GM12878 (cell line): ENCODE measurements around the gene MICB. TPM values are rescaled to one million over a fixed set of nuclear protein-coding genes. Genes with fewer than 3 reads are reported as not detected.
A peak's percentile ranks its signal among the peaks of the same experiment; 100 is the strongest.

Source experiments
- BHLHE40 ChIP-seq, 2 experiments: fragments of 450-650 bp in 1 of 2; IDR thresholded peaks; 2 replicates each; pipeline ENCODE4 v1.6.1; 2011 to 2017; ENCODE audit warnings: low read depth in 2 of 2, borderline replicate concordance in 1 of 2, improper control_type of control experiment in 1 of 2, low read length in 1 of 2, mild to moderate bottlenecking in 1 of 2
- CREB1 ChIP-seq: IDR thresholded peaks from 2 replicates; pipeline ENCODE4 v1.6.1; 2012; ENCODE audit warnings: low read depth, mild to moderate bottlenecking, inconsistent platforms
- EP300 ChIP-seq, 2 experiments: fragments of 150-350 bp in 1 of 2; IDR thresholded peaks; 2 replicates each; pipeline ENCODE4 v1.6.1; 2011 to 2012; ENCODE audit warnings: low read depth in 2 of 2, low read length in 2 of 2, borderline replicate concordance in 1 of 2, improper control_type of control experiment in 1 of 2, inconsistent platforms in 1 of 2; ENCODE audit not compliant: control insufficient read depth in 1 of 2
- ESRRA ChIP-seq: IDR thresholded peaks from 2 replicates; pipeline ENCODE4 v1.6.1; 2012; ENCODE audit warnings: mild to moderate bottlenecking, low read length, improper control_type of control experiment
- ETV6 ChIP-seq, 2 experiments: fragments of 450-650 bp in 1 of 2; IDR thresholded peaks in 1 of 2; conservative IDR thresholded peaks in 1 of 2; 2 replicates each; pipeline ENCODE4 v1.6.1; 2014; ENCODE audit warnings: antibody characterized with exemption in 1 of 2, borderline replicate concordance in 1 of 2, low read depth in 1 of 2, mild to moderate bottlenecking in 1 of 2, moderate library complexity in 1 of 2
- FOXM1 ChIP-seq: IDR thresholded peaks from 2 replicates; pipeline ENCODE4 v1.6.1; 2012; ENCODE audit warnings: low read depth, mild to moderate bottlenecking, inconsistent platforms, low read length, moderate library complexity
- GABPA ChIP-seq: IDR thresholded peaks from 2 replicates; pipeline ENCODE4 v1.6.1; 2014; ENCODE audit warnings: antibody characterized with exemption, low read depth, mild to moderate bottlenecking, inconsistent platforms
- GATAD2B ChIP-seq: fragments of 450-650 bp; conservative IDR thresholded peaks from 2 replicates; pipeline ENCODE4 v1.6.1; 2017; ENCODE audit warnings: low read depth, mild to moderate bottlenecking, moderate library complexity
- HDAC6 ChIP-seq: fragments of 200-600 bp; sonication (generic); IDR thresholded peaks from one replicate; pipeline ENCODE4 v1.8.0; 2017; ENCODE audit warnings: antibody characterized with exemption; ENCODE audit not compliant: unreplicated experiment
- MTA2 ChIP-seq: fragments of 450-650 bp; IDR thresholded peaks from 2 replicates; pipeline ENCODE4 v1.6.1; 2016; ENCODE audit warnings: low read depth, mild to moderate bottlenecking, moderate library complexity
- NRF1 ChIP-seq: conservative IDR thresholded peaks from 2 replicates; pipeline ENCODE4 v1.6.1; 2011; ENCODE audit warnings: mild to moderate bottlenecking, low read depth, low read length, improper control_type of control experiment
- POLR2A ChIP-seq: IDR thresholded peaks from 2 replicates; pipeline ENCODE4 v1.6.1; 2011; ENCODE audit warnings: low read depth, mild to moderate bottlenecking, low read length
- RELA ChIP-seq: fragments of 450-650 bp; IDR thresholded peaks from 2 replicates; pipeline ENCODE4 v1.8.0; 2014; ENCODE audit warnings: borderline replicate concordance; ENCODE audit not compliant: partially characterized antibody
- SMAD5 ChIP-seq: IDR thresholded peaks from 2 replicates; pipeline ENCODE4 v1.6.1; 2016; ENCODE audit warnings: antibody characterized with exemption, low read depth
- TBL1XR1 ChIP-seq: IDR thresholded peaks from 2 replicates; pipeline ENCODE4 v1.6.1; 2012; ENCODE audit warnings: low read depth, low read length, improper control_type of control experiment
- TCF12 ChIP-seq: IDR thresholded peaks from 2 replicates; pipeline ENCODE4 v1.6.1; 2011; ENCODE audit warnings: low read depth, mild to moderate bottlenecking, low read length
- TCF7 ChIP-seq: IDR thresholded peaks from 2 replicates; pipeline ENCODE4 v1.6.1; 2014; ENCODE audit warnings: antibody characterized with exemption, borderline replicate concordance
- USF2 ChIP-seq: IDR thresholded peaks from 2 replicates; pipeline ENCODE4 v1.6.1; 2011; ENCODE audit warnings: low read depth, low read length, improper control_type of control experiment, borderline replicate concordance
- ZSCAN29 ChIP-seq: fragments of 450-650 bp; IDR thresholded peaks from 2 replicates; pipeline ENCODE4 v1.6.1; 2017; ENCODE audit warnings: mild to moderate bottlenecking, moderate library complexity
- polyA plus RNA-seq, 11 experiments: library from polyadenylated mRNA; depleted of rRNA in 4 of 11; unstranded in 6 of 11; stranded (reverse) in 5 of 11; fragments of >200 nt; fragmentation: Nextera tagmentation in 4 of 11; fragmentation: Illumina TruSeq in 1 of 11; extraction: Ambion mirVana in 4 of 11; extraction: Trizol in 1 of 11; gene quantifications; 1 replicate in 1 of 11; 2 replicates in 10 of 11; pipeline versions ENCODE4 v1.2.1 to v1.2.3, GENCODE V29; 2011 to 2016; ENCODE audit warnings: inconsistent platforms in 2 of 11, missing spikeins in 2 of 11, low read depth in 1 of 11
- total RNA-seq, 4 experiments: library from RNA; depleted of rRNA in 3 of 4; stranded (reverse); fragments of >200 nt in 3 of 4; fragmentation: Illumina TruSeq in 1 of 4; extraction: Trizol in 1 of 4; gene quantifications; 2 replicates each; pipeline versions ENCODE4 v1.2.1 to v1.2.3, GENCODE V29; 2013 to 2021
- TF ChIP-seq, protein P1 (sequence below): fragments of 450-650 bp; IDR thresholded peaks from 2 replicates; pipeline ENCODE4 v1.6.1; 2017; ENCODE audit warnings: low read depth, mild to moderate bottlenecking, moderate library complexity
- TF ChIP-seq, protein P2 (sequence below): fragments of 450-650 bp; IDR thresholded peaks from 2 replicates; pipeline ENCODE4 v1.6.1; 2014; ENCODE audit warnings: mild to moderate bottlenecking
- TF ChIP-seq, protein P3 (sequence below): fragments of 450-650 bp; IDR thresholded peaks from 2 replicates; pipeline ENCODE4 v1.6.1; 2017; ENCODE audit warnings: mild to moderate bottlenecking, moderate library complexity

Gene MICB
- total and polyA plus RNA-seq, 10 of the 15 experiments (the other 5 are each of a cell fraction or from before 2014, with no cell fraction given): 9.0 to 37.1 (median 17.8) TPM

- TF ChIP-seq FOXM1 (no peak), TCF7 (no peak), GATAD2B (no peak), CREB1 (peak; percentile 97), POLR2A (peak; percentile 96), GABPA (no peak), BHLHE40 (IDR thresholded peaks at IDR 0.05; ENCODE audit: borderline replicate concordance in 1 of 2, low read depth in 2 of 2, low read length in 1 of 2) (peak; percentile 56 to 64; a peak in 3 of 4 replicates), ESRRA (no peak), NRF1 (no peak), RELA (peak; percentile 55), ZSCAN29 (no peak), ETV6 (conservative IDR thresholded peaks at IDR 0.05 in 1 of 2, IDR thresholded peaks at IDR 0.05 in 1 of 2; ENCODE audit: borderline replicate concordance in 1 of 2, low read depth in 1 of 2) (no peak; a peak in 1 of 4 replicates), SMAD5 (peak; percentile 89; the same call in 1 of the 2 replicates), USF2 (no peak; the same call in 1 of the 2 replicates), MTA2 (no peak; the same call in 1 of the 2 replicates), EP300 (IDR thresholded peaks at IDR 0.05; ENCODE audit: borderline replicate concordance in 1 of 2, control insufficient read depth in 1 of 2, low read depth in 2 of 2, low read length in 2 of 2) (no peak; a peak in 1 of 4 replicates), TCF12 (peak; percentile 61; the same call in 1 of the 2 replicates), TBL1XR1 (no peak), HDAC6 (no peak)
- TF ChIP-seq, protein P1, sequence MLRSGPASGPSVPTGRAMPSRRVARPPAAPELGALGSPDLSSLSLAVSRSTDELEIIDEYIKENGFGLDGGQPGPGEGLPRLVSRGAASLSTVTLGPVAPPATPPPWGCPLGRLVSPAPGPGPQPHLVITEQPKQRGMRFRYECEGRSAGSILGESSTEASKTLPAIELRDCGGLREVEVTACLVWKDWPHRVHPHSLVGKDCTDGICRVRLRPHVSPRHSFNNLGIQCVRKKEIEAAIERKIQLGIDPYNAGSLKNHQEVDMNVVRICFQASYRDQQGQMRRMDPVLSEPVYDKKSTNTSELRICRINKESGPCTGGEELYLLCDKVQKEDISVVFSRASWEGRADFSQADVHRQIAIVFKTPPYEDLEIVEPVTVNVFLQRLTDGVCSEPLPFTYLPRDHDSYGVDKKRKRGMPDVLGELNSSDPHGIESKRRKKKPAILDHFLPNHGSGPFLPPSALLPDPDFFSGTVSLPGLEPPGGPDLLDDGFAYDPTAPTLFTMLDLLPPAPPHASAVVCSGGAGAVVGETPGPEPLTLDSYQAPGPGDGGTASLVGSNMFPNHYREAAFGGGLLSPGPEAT: peak; percentile 82
- TF ChIP-seq, protein P2, sequence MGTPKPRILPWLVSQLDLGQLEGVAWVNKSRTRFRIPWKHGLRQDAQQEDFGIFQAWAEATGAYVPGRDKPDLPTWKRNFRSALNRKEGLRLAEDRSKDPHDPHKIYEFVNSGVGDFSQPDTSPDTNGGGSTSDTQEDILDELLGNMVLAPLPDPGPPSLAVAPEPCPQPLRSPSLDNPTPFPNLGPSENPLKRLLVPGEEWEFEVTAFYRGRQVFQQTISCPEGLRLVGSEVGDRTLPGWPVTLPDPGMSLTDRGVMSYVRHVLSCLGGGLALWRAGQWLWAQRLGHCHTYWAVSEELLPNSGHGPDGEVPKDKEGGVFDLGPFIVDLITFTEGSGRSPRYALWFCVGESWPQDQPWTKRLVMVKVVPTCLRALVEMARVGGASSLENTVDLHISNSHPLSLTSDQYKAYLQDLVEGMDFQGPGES: peak; percentile 68; the same call in 1 of the 2 replicates
- TF ChIP-seq, protein P3, sequence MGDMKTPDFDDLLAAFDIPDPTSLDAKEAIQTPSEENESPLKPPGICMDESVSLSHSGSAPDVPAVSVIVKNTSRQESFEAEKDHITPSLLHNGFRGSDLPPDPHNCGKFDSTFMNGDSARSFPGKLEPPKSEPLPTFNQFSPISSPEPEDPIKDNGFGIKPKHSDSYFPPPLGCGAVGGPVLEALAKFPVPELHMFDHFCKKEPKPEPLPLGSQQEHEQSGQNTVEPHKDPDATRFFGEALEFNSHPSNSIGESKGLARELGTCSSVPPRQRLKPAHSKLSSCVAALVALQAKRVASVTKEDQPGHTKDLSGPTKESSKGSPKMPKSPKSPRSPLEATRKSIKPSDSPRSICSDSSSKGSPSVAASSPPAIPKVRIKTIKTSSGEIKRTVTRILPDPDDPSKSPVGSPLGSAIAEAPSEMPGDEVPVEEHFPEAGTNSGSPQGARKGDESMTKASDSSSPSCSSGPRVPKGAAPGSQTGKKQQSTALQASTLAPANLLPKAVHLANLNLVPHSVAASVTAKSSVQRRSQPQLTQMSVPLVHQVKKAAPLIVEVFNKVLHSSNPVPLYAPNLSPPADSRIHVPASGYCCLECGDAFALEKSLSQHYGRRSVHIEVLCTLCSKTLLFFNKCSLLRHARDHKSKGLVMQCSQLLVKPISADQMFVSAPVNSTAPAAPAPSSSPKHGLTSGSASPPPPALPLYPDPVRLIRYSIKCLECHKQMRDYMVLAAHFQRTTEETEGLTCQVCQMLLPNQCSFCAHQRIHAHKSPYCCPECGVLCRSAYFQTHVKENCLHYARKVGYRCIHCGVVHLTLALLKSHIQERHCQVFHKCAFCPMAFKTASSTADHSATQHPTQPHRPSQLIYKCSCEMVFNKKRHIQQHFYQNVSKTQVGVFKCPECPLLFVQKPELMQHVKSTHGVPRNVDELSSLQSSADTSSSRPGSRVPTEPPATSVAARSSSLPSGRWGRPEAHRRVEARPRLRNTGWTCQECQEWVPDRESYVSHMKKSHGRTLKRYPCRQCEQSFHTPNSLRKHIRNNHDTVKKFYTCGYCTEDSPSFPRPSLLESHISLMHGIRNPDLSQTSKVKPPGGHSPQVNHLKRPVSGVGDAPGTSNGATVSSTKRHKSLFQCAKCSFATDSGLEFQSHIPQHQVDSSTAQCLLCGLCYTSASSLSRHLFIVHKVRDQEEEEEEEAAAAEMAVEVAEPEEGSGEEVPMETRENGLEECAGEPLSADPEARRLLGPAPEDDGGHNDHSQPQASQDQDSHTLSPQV: no peak
Observed at GRCh38 chr6:31462964-31463870, 34.7 kb upstream of the MICB start (continued).
